Measurements from ENCODE around the gene VPS52.

VPS52 gene

GRCh38 chr6:33217681-33218080 is 54.0 kb downstream of the VPS52 start:
- H3K27ac ChIP-seq: no peak overlapping the region
- H3K9me3 ChIP-seq (ENCODE audit: severe bottlenecking): no peaks in the 10 kb centered on the region
- H3K4me3 ChIP-seq (ENCODE audit: low read depth, low read length): no peak overlapping the region
- no peaks in the 10 kb centered on the region for H3K27me3 ChIP-seq (ENCODE audit: insufficient read depth, low read depth, severe bottlenecking)
- DNase-seq: no peak
- H3K36me3 ChIP-seq: no peaks in the 10 kb centered on the region
- no peak for TF ChIP-seq CTCF (IDR thresholded peaks at IDR 0.05; ENCODE audit: low read depth, low read length)

- no peak for DNase-seq
- Histone ChIP-seq H3K27ac (no peak overlapping the region), H3K4me3 (ENCODE audit: low read depth, low read length) (no peak overlapping the region), H3K9me3 (ENCODE audit: severe bottlenecking) (no peaks in the 10 kb centered on the region), H3K36me3 (peaks cover 3% of the 10 kb centered on the region), H3K27me3 (ENCODE audit: insufficient read depth, low read depth, severe bottlenecking) (no peaks in the 10 kb centered on the region)
- TF ChIP-seq CTCF (IDR thresholded peaks at IDR 0.05; ENCODE audit: low read depth, low read length): no peak
Observed at GRCh38 chr6:33217246-33217645, 54.4 kb downstream of the VPS52 start.

GRCh38 chr6:33216117-33216649 is 55.5 kb downstream of the VPS52 start:
- Histone ChIP-seq H3K36me3 (peaks cover 12% of the 10 kb centered on the region), H3K9me3 (ENCODE audit: severe bottlenecking) (no peaks in the 10 kb centered on the region), H3K27me3 (ENCODE audit: insufficient read depth, low read depth, severe bottlenecking) (no peaks in the 10 kb centered on the region), H3K4me3 (ENCODE audit: low read depth, low read length) (no peak overlapping the region), H3K27ac (no peak overlapping the region)
- DNase-seq: no peak
- no peak for TF ChIP-seq CTCF (IDR thresholded peaks at IDR 0.05; ENCODE audit: low read depth, low read length)

- DNase-seq: no peak
- H3K27me3 ChIP-seq (ENCODE audit: insufficient read depth, low read depth, severe bottlenecking): no peaks in the 10 kb centered on the region
- H3K9me3 ChIP-seq (ENCODE audit: severe bottlenecking): no peaks in the 10 kb centered on the region
- no peak overlapping the region for H3K27ac ChIP-seq
- TF ChIP-seq CTCF (IDR thresholded peaks at IDR 0.05; ENCODE audit: low read depth, low read length): no peak
- H3K36me3 ChIP-seq: peaks cover 17% of the 10 kb centered on the region
- no peak overlapping the region for H3K4me3 ChIP-seq (ENCODE audit: low read depth, low read length)
Observed at GRCh38 chr6:33215271-33216116, 56.2 kb downstream of the VPS52 start.

GRCh38 chr6:33213989-33214335 is 57.7 kb downstream of the VPS52 start:
- DNase-seq: no peak
- no peak for TF ChIP-seq CTCF (IDR thresholded peaks at IDR 0.05; ENCODE audit: low read depth, low read length)
- Histone ChIP-seq H3K27ac (no peak overlapping the region), H3K9me3 (ENCODE audit: severe bottlenecking) (no peaks in the 10 kb centered on the region), H3K36me3 (peaks cover 30% of the 10 kb centered on the region), H3K27me3 (ENCODE audit: insufficient read depth, low read depth, severe bottlenecking) (no peaks in the 10 kb centered on the region), H3K4me3 (ENCODE audit: low read depth, low read length) (peak overlapping the region; percentile 55)

Measured in WERI-Rb-1 (cell line).